Psoas muscle (tissue), 8 donors: ENCODE data around the gene FGF3. TPM values are rescaled to one million over a fixed set of nuclear protein-coding genes. Genes with fewer than 3 reads are reported as not detected.

Experiments
- ATAC-seq, 4 donors: fragments of 200-7000 bp; cut with Tn5 transposase; one replicate each; pipeline ENCODE4 v1.9.1; 2020; ENCODE audit warnings: moderate library complexity in 3 of 4, mild to moderate bottlenecking in 2 of 4
- DNase-seq, 2 donors: peaks; one replicate each; pipeline ENCODE4 v3.0.0-alpha.2; 2020
- H3K27ac ChIP-seq: fragments of 200-600 bp; one replicate; pipeline ENCODE4 v1.8.0; 2022
- H3K27me3 ChIP-seq, 3 donors: fragments of 200-600 bp in 1 of 3; one replicate each; pipeline versions ENCODE4 v1.6.1 to v1.8.0; 2013 to 2022; ENCODE audit warnings: low read length in 2 of 3, mild to moderate bottlenecking in 2 of 3, moderate library complexity in 1 of 3; ENCODE audit not compliant: insufficient read depth in 3 of 3
- H3K36me3 ChIP-seq, 2 donors: fragments of 200-600 bp in 1 of 2; one replicate each; pipeline versions ENCODE4 v1.6.1 to v1.8.0; 2013 to 2022; ENCODE audit warnings: low read depth in 1 of 2, mild to moderate bottlenecking in 1 of 2, moderate library complexity in 1 of 2; ENCODE audit not compliant: insufficient read depth in 1 of 2
- H3K4me1 ChIP-seq: fragments of 200-600 bp; one replicate; pipeline ENCODE4 v1.8.0; 2022
- H3K4me3 ChIP-seq: fragments of 200-600 bp; one replicate; pipeline ENCODE4 v1.8.0; 2022; ENCODE audit warnings: mild to moderate bottlenecking
- H3K9me3 ChIP-seq: fragments of 200-600 bp; one replicate; pipeline ENCODE4 v1.8.0; 2022
- CTCF ChIP-seq: fragments of 200-600 bp; IDR thresholded peaks from one replicate; pipeline ENCODE4 v1.8.0; 2022; ENCODE audit warnings: antibody characterized with exemption
- WGBS, 3 donors: extraction: QIAGEN DNeasy Blood & Tissue Kit; methylation state at CpG; one replicate each; pipeline versions ENCODE4 v1.1.6 to v1.1.7; 2013; 5-methylcytosine and 5-hydroxymethylcytosine counted together
- intact Hi-C, 2 donors: fragments of 100-400 bp; cut with DNase I; formaldehyde crosslinking; loops; one replicate each; pipeline versions ENCODE4 v1.11.0 to v1.14.2; 2022
- polyA plus RNA-seq, 3 donors: library from polyadenylated mRNA; stranded (reverse); fragments of 200-250 nt; gene quantifications; one replicate each; pipeline ENCODE4 v1.2.3, GENCODE V29; 2013
- total RNA-seq, 4 donors: library from RNA; stranded (reverse); fragmentation: NEBNext Ultra II Directional in 2 of 4; extraction: Animal tissue kit (Norgen Biotek cat#: 25700) in 2 of 4; gene quantifications; one replicate each; pipeline versions ENCODE4 v1.2.1 to v1.2.4, GENCODE V29; 2021 to 2023
- donor health status: healthy with polysubstance abuse.
- donor health status: DM: no; HTN: no; CAD: no; lungs with moderate emphysema.
- donor health status: Bipolar disorder and iron deficiency.
- donor health status: healthy.
- donor health status: DM: yes; HTN: yes; CAD: no.
- donor health status: DM: no; HTN: no; CAD: no.
- donor health status: DM: no; HTN: no; CAD: no.
- donor health status: DM: yes; HTN: yes; CAD: no.

Gene FGF3
- total and polyA plus RNA-seq, 7 donors, result not detected

- no peak for TF ChIP-seq CTCF
- Histone ChIP-seq H3K36me3 (no peaks in the 10 kb centered on the region), H3K4me3 (no peak overlapping the region), H3K27me3 (peaks cover 4 to 41% (median 8%) of the 10 kb centered on the region in 3 donors), H3K4me1 (no peaks in the 10 kb centered on the region), H3K9me3 (no peaks in the 10 kb centered on the region), H3K27ac (no peak overlapping the region)
- intact Hi-C loops, result no loop called here
- no peak for ATAC-seq
- no peak for DNase-seq
These were observed 29.0 kb upstream of the FGF3 start for GRCh38 chr11:69848201-69848600.

GRCh38 chr11:69844396-69844795 lies 25.2 kb upstream of the FGF3 start:
- DNase-seq (no peak), ATAC-seq (no peak)
- Histone ChIP-seq H3K27ac (no peak overlapping the region), H3K36me3 (no peaks in the 10 kb centered on the region), H3K4me1 (no peaks in the 10 kb centered on the region), H3K27me3 (peaks cover 0 to 28% (median 7%) of the 10 kb centered on the region in 3 donors), H3K4me3 (no peak overlapping the region), H3K9me3 (no peaks in the 10 kb centered on the region)
- TF ChIP-seq CTCF, result no peak
- 96 to 98% (median 97%) methylated on average over 6 of the region's 6 CpGs for WGBS, 3 donors
- intact Hi-C loops, result no loop called here

GRCh38 chr11:69843529-69843921 lies 24.3 kb upstream of the FGF3 start:
- no peaks in the 10 kb centered on the region for H3K4me1 ChIP-seq
- 18 to 29% (median 18%) methylated on average over 1 of the region's 1 CpG for whole genome bisulfite sequencing, 3 donors
- H3K27me3 ChIP-seq, result peaks cover 0 to 33% (median 5%) of the 10 kb centered on the region in 3 donors
- no peak for TF ChIP-seq CTCF
- intact Hi-C loops, result no loop called here
- H3K9me3 ChIP-seq, result no peaks in the 10 kb centered on the region
- ATAC-seq (no peak), DNase-seq (no peak)
- H3K4me3 ChIP-seq, result no peak overlapping the region
- H3K27ac ChIP-seq, result no peak overlapping the region
- H3K36me3 ChIP-seq, result no peaks in the 10 kb centered on the region

- H3K4me1 ChIP-seq, result no peaks in the 10 kb centered on the region
- WGBS, 3 donors, result 48 to 55% (median 49%) methylated on average over 7 of the region's 7 CpGs
- H3K9me3 ChIP-seq, result no peaks in the 10 kb centered on the region
- no peak for DNase-seq
- no peak for ATAC-seq
- no peaks in the 10 kb centered on the region for H3K36me3 ChIP-seq
- peaks cover 0 to 34% (median 5%) of the 10 kb centered on the region in 3 donors for H3K27me3 ChIP-seq
- no peak overlapping the region for H3K27ac ChIP-seq
- TF ChIP-seq CTCF, result no peak
- H3K4me3 ChIP-seq, result no peak overlapping the region
- intact Hi-C loops, result no loop called here
These were observed 23.7 kb upstream of the FGF3 start for GRCh38 chr11:69842746-69843528.
